ENCODE data around the gene BMAL2. TPM values are rescaled to one million over a fixed set of nuclear protein-coding genes. Genes with fewer than 3 reads are reported as not detected.

The BMAL2 gene
- total RNA-seq, 1 experiment from 2014 or later = 16.2 TPM

GRCh38 chr12:27289414-27289813 is 43.2 kb upstream of the BMAL2 start (continued):
- no peak for TF ChIP-seq CTCF (IDR thresholded peaks at IDR 0.05)
- TF ChIP-seq ZNF232 (CRISPR knock-in tag; IDR thresholded peaks at IDR 0.05) = no peak
- no peak for TF ChIP-seq GABPB1 (CRISPR knock-in tag; IDR thresholded peaks at IDR 0.05)

GRCh38 chr12:27290501-27291168 is 42.0 kb upstream of the BMAL2 start:
- Mint-ChIP-seq H3K27ac (peak overlapping the region; percentile 84), H3K4me3 (no peak overlapping the region)

GRCh38 chr12:27291862-27292261 is 40.8 kb upstream of the BMAL2 start:
- ATAC-seq (no peak), DNase-seq (ENCODE audit: low spot score) (no peak)
- TF ChIP-seq, protein P1, sequence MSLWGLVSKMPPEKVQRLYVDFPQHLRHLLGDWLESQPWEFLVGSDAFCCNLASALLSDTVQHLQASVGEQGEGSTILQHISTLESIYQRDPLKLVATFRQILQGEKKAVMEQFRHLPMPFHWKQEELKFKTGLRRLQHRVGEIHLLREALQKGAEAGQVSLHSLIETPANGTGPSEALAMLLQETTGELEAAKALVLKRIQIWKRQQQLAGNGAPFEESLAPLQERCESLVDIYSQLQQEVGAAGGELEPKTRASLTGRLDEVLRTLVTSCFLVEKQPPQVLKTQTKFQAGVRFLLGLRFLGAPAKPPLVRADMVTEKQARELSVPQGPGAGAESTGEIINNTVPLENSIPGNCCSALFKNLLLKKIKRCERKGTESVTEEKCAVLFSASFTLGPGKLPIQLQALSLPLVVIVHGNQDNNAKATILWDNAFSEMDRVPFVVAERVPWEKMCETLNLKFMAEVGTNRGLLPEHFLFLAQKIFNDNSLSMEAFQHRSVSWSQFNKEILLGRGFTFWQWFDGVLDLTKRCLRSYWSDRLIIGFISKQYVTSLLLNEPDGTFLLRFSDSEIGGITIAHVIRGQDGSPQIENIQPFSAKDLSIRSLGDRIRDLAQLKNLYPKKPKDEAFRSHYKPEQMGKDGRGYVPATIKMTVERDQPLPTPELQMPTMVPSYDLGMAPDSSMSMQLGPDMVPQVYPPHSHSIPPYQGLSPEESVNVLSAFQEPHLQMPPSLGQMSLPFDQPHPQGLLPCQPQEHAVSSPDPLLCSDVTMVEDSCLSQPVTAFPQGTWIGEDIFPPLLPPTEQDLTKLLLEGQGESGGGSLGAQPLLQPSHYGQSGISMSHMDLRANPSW (CRISPR knock-in tag; conservative IDR thresholded peaks at IDR 0.05; ENCODE audit: low read depth) = no peak
- Mint-ChIP-seq H3K9me3 (no peaks in the 10 kb centered on the region), H3K27me3 (ENCODE audit: low read depth) (no peaks in the 10 kb centered on the region; the same call in 1 of the 2 replicates), H3K4me1 (peaks cover 64% of the 10 kb centered on the region), H3K36me3 (no peaks in the 10 kb centered on the region), H3K27ac (peak overlapping the region; percentile 76), H3K4me3 (peak overlapping the region; percentile 16)
- ChIA-PET POLR2A (no interaction called here), CTCF (interaction anchor here (0.9 kb wide), 1 partner anchor 15 kb away, joined by 5 read pairs; no protein-coding TSS in a partner anchor)

More at GRCh38 chr12:27290501-27291168, 42.0 kb upstream of the BMAL2 start:
- ChIA-PET POLR2A (no interaction called here), CTCF (interaction anchor here (1.0 to 1.8 kb wide), 3 partner anchors 16 to 445 kb away, joined by 3 to 7 read pairs (median 3); no protein-coding TSS in a partner anchor)
- Mint-ChIP-seq H3K9me3 (no peaks in the 10 kb centered on the region), H3K36me3 (no peaks in the 10 kb centered on the region), H3K4me1 (peaks cover 73% of the 10 kb centered on the region), H3K27me3 (ENCODE audit: low read depth) (no peaks in the 10 kb centered on the region; the same call in 1 of the 2 replicates)
- no peak for TF ChIP-seq ESRRA (CRISPR knock-in tag; IDR thresholded peaks at IDR 0.05; ENCODE audit: borderline replicate concordance)
- TF ChIP-seq NR1H2 (CRISPR knock-in tag; IDR thresholded peaks at IDR 0.05) = no peak
- no peak for TF ChIP-seq SMAD3 (CRISPR knock-in tag; IDR thresholded peaks at IDR 0.05; ENCODE audit: borderline replicate concordance)
- TF ChIP-seq, protein P2, sequence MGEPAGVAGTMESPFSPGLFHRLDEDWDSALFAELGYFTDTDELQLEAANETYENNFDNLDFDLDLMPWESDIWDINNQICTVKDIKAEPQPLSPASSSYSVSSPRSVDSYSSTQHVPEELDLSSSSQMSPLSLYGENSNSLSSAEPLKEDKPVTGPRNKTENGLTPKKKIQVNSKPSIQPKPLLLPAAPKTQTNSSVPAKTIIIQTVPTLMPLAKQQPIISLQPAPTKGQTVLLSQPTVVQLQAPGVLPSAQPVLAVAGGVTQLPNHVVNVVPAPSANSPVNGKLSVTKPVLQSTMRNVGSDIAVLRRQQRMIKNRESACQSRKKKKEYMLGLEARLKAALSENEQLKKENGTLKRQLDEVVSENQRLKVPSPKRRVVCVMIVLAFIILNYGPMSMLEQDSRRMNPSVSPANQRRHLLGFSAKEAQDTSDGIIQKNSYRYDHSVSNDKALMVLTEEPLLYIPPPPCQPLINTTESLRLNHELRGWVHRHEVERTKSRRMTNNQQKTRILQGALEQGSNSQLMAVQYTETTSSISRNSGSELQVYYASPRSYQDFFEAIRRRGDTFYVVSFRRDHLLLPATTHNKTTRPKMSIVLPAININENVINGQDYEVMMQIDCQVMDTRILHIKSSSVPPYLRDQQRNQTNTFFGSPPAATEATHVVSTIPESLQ (CRISPR knock-in tag; IDR thresholded peaks at IDR 0.05) = no peak
- TF ChIP-seq ELF4 (CRISPR knock-in tag; IDR thresholded peaks at IDR 0.05; ENCODE audit: low read depth) = no peak
- TF ChIP-seq ZNF423 (CRISPR knock-in tag; IDR thresholded peaks at IDR 0.05) = no peak
- TF ChIP-seq CBFB (CRISPR knock-in tag; IDR thresholded peaks at IDR 0.05; ENCODE audit: low read depth) = no peak
- no peak for TF ChIP-seq SMAD4 (CRISPR knock-in tag; IDR thresholded peaks at IDR 0.05)
- TF ChIP-seq GRHL2 (CRISPR knock-in tag; IDR thresholded peaks at IDR 0.05; ENCODE audit: insufficient replicate concordance, severe bottlenecking) = no peak
- no peak for TF ChIP-seq NFE2L1 (CRISPR knock-in tag; IDR thresholded peaks at IDR 0.05)
- no peak for TF ChIP-seq SOX15 (CRISPR knock-in tag; IDR thresholded peaks at IDR 0.05)
- TF ChIP-seq RELA (CRISPR knock-in tag; IDR thresholded peaks at IDR 0.05; ENCODE audit: borderline replicate concordance) = no peak
- DNase-seq (ENCODE audit: low spot score) (no peak), ATAC-seq (no peak)

Measured in WTC11 (cell line).